SKM-1 treated with dmso at 0.1 percent for 144 hours (cell line): ENCODE results near the gene FNDC1.

Source experiments
- DNase-seq: peaks from one replicate; lab custom pipeline; 2025; ENCODE audit not compliant: unreplicated experiment; lab: John Stamatoyannopoulos, UW

Gene FNDC1

GRCh38 chr6:159204605-159205004 lies 35.4 kb downstream of the FNDC1 start:
- DNase-seq = no peak

- DNase-seq = no peak
Observed at GRCh38 chr6:159212028-159212427, 42.8 kb downstream of the FNDC1 start.

GRCh38 chr6:159212525-159213280 lies 43.5 kb downstream of the FNDC1 start:
- no peak for DNase-seq

- DNase-seq = no peak
Observed at GRCh38 chr6:159213405-159213804, 44.2 kb downstream of the FNDC1 start.

- no peak for DNase-seq
Observed at GRCh38 chr6:159214281-159214680, 45.1 kb downstream of the FNDC1 start.

- no peak for DNase-seq
Observed at GRCh38 chr6:159217595-159218275, 48.5 kb downstream of the FNDC1 start.

GRCh38 chr6:159220093-159220492 lies 50.9 kb downstream of the FNDC1 start:
- no peak for DNase-seq

- no peak for DNase-seq
Observed at GRCh38 chr6:159221486-159222170, 52.4 kb downstream of the FNDC1 start.

GRCh38 chr6:159224452-159224851 lies 55.3 kb downstream of the FNDC1 start:
- DNase-seq = no peak

- no peak for DNase-seq
Observed at GRCh38 chr6:159229651-159230051, 60.5 kb downstream of the FNDC1 start.

- DNase-seq = no peak
Observed at GRCh38 chr6:159232106-159232645, 63.0 kb downstream of the FNDC1 start.

GRCh38 chr6:159232751-159233150 lies 63.6 kb downstream of the FNDC1 start:
- no peak for DNase-seq

GRCh38 chr6:159233365-159234101 lies 64.3 kb downstream of the FNDC1 start:
- DNase-seq = no peak

GRCh38 chr6:159234102-159234553 lies 64.9 kb downstream of the FNDC1 start:
- no peak for DNase-seq

GRCh38 chr6:159238920-159239558 lies 69.8 kb downstream of the FNDC1 start:
- DNase-seq = no peak

- DNase-seq = no peak
Observed at GRCh38 chr6:159249128-159249527, 79.9 kb downstream of the FNDC1 start.

- DNase-seq = no peak
Observed at GRCh38 chr6:159249752-159250151, 80.6 kb downstream of the FNDC1 start.

GRCh38 chr6:159250633-159251032 lies 81.4 kb downstream of the FNDC1 start:
- no peak for DNase-seq

- peak; percentile 15 for DNase-seq
Observed at GRCh38 chr6:159252955-159253508, 83.8 kb downstream of the FNDC1 start.

- no peak for DNase-seq
Observed at GRCh38 chr6:159254186-159254585, 85.0 kb downstream of the FNDC1 start.
